T47D (cell line): Measurements from ENCODE around the gene SYT1.

Experiments used
- DNase-seq, 2 experiments: peaks; one replicate each; pipeline versions ENCODE4 v3.0.0 to v3.0.0-alpha.2; 2011 to 2012; ENCODE audit warnings: low read depth in 1 of 2, low spot score in 1 of 2
- JUND ChIP-seq: IDR thresholded peaks from 2 replicates; pipeline ENCODE4 v1.6.1; 2012; ENCODE audit warnings: low read depth
- in situ Hi-C: cut with HindIII; loops from 2 replicates; pipeline ENCODE4 v1.10.0; 2016; ENCODE audit warnings: low sequenced_read_pairs, low pct_unique_long_range_greater_than_20kb

The SYT1 gene

DNA sequence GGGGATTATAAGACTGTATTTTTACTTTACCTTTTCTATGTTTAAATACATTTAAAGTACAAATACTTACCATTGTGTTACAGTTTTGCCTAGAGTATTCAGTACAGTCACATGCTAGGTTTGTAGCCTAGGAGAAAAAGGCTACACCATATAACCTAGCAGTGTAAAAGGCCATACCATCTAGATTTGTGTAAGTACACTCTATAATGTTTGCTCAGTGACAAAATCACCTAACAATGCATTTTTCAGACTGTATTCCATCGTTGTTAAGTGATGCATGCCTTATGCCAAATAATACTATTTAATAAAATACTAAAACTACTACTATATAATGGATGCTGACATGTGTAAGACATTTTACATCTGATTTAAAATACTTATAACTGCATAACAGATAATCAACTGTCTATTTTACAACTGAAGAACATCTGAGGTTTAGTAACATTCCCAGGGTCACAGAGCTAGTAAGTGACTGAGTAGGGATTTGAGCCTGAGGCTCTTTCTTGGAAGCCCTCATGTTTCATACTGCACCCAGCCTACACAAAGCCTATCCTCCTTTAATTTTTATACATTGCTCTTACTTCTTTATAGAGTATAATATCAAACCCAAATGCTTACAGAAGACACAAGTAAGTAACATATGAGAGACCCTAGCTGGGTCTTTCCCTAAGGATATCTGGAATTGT lies 296.8 kb downstream of the SYT1 start:
- in situ Hi-C loops: no loop called here
- no peak for DNase-seq
- no peak for TF ChIP-seq JUND

DNA sequence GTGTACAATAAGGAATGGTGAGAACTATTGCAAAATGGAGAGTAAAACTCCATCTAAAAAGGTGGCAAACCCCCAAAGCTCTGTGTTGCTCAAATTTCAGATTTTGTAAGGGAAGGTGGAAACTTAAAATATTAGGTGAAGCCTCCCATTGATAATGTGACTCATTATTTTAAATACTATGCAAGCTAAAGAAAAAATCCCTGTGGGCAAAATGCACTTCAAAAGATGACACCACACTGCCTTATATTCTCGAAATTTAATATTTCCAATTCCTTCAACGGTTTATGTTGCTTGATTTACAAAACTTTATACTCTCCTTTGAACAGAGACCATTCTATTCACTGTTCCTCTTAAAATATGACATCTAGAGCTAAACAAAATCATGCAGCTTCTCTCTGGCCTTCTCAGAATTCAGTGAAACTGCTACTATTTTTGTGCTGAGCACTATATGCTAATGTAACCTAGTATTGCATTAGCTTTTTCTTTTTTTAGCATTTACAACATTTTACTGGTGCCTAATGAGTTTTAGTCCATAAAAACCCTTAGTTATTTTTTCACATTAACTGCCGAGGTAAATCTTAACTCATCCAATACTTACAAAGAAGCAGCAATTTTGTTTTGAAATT lies 297.7 kb downstream of the SYT1 start:
- no peak for DNase-seq
- in situ Hi-C loops: no loop called here
- TF ChIP-seq JUND: no peak

DNA sequence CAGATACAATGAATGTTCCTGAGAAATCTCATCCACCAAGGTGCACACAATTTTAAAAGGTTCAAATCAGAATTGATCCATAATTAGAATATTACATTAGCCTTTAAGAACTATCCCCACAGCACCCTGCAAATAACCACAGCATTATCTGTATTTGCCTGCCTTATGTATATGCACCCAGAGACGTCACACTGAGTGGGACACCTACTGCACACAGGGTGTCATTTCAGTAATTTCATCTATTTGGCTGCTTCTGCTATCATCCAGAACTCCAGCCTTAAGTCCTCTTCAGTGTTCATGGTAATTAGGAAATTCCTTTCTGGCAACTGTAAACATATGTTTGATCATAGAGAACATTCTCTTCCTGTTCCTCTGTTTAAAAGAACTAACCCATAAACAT lies 298.4 kb downstream of the SYT1 start:
- DNase-seq: peak in 1 of 2 experiments; percentile 6
- in situ Hi-C loops: no loop called here
- TF ChIP-seq JUND: no peak

DNA sequence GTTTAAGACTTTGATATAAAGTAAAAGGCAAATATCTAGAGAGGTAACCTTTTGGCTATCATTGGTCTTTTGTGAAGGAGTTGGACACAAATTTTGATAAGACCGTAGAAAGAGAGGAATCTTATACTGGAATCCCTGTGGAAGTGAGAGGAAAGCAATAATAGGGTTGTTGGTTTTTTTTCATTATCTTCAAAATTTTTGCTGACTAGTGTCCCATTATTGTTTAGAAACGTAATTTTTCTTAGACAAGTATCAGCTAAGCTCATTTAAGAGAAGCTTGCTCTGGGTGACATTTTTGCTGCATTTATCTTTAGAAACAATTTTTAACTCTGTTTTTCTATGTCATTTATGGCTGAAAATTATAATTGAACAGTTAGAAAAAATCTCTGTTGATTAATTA lies 300.3 kb downstream of the SYT1 start:
- in situ Hi-C loops: no loop called here
- no peak for TF ChIP-seq JUND
- DNase-seq: no peak

DNA sequence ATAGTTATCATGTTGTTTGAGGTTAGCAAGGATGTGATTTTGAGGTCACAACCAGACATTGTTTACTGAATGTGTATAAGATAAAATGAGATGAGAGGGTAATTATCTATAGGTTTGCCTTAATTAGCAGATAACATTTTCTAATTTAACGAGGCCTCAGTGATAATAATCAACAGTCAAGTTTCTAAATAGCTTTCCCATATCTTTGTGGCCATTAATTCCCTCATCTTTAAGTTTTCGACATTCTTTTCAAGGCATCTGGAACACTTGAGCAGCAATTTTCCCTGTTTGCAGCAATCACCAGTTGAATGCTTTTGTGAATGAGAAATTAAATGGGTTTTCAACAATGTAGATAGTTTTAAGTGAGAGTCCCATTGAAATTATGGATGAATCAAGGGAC lies 304.1 kb downstream of the SYT1 start:
- DNase-seq: no peak

DNA sequence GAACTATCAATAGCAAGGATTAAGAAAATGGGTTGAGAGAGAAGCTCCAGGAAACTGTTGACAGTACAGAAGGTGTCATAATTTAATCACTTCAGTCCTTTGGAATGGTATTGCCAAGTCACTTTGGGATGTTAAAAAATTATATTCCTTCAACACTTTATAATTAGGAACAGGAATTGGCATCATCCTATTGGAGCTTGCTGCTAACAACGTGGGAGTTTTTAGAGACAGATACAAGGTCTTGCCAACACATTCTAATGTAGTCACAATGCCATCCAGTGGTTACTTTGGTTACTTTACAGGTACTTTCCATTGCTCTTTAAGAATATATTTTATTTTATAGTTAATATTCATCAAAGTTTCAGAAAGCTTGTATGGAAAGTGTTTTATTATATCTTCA lies 310.1 kb downstream of the SYT1 start:
- TF ChIP-seq JUND: no peak

More for the DNA sequence above, 304.1 kb downstream of the SYT1 start:
- TF ChIP-seq JUND: no peak
- in situ Hi-C loops: no loop called here

DNA sequence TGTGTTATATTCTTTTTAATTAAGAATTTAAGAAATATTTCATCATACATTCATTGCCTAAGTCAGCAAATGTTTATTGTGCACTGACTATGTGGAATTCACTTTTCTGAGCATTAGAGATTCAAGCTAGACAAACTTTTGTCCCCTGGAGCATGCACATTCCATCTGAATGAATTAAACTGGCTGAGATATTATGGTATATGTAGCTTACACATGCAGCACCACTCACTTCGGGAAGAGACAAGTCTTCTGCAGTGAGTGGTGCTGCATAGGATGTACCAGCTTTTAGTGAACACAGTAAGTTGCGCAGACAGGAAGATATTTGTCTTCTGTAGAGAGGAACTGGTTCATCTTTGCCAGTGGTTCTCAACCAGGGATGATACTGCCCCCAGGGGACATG lies 318.4 kb downstream of the SYT1 start:
- no peak for DNase-seq
- no peak for TF ChIP-seq JUND
- in situ Hi-C loops: no loop called here

More for the DNA sequence above, 310.1 kb downstream of the SYT1 start:
- peak; percentile 26 to 75 for DNase-seq
- in situ Hi-C loops: no loop called here

DNA sequence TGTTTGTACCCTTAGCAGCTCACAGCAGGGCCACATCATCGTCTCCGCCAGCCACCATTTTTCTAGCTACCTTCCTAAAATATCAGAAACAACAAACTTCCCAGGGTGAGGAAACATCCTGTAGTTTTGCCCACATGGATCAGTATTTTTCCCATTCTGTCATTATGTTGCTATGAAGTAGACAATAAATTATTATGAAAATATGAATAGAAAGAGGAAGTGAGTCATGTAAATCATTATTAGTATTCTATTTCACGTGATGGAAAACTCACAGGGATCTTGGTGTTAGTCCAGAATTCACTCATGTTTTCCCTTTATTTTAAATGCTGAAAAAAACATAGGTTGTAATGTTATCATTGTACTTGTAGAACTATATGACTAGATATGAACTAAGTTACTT lies 319.4 kb downstream of the SYT1 start:
- in situ Hi-C loops: no loop called here
- DNase-seq: no peak
- TF ChIP-seq JUND: no peak

DNA sequence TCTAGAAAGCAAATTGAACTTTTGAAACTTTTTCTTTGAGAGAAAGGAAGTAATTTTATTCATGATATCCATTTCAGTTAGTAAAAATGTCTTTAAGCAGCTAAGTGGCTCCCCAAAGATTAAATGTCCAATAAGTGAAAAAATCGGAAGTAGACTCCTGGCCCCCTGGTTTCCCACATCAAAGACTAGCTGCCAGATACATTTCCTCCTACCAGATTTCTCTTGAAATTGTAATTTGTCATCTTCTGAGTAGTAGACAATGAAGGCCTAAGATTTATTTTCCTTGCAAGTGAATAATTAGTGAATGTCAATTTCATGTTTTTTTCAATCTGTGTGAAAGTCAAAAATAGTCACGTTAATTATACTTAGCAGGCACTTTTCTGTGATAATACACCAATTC lies 321.9 kb downstream of the SYT1 start:
- in situ Hi-C loops: no loop called here
- TF ChIP-seq JUND: no peak
- DNase-seq: no peak

DNA sequence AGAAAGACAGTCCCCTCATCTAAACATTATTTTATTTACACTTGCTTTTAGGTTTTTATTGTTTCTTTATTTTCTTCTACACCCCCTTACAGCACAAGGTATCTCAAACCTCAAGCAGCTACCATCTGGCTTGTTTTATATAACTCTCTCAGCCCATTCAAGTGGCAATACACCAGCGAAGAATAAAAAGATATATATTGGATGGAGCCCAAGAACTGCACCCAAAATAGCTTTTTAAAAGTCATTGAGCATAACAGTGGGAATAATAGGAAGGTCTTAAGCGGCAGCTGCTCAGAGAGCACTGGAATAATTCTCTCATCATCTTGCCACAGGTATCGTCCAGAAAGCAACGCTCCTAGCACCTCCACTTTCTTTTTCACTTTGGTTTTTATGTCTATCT lies 322.5 kb downstream of the SYT1 start:
- TF ChIP-seq JUND: no peak
- in situ Hi-C loops: no loop called here
- no peak for DNase-seq

DNA sequence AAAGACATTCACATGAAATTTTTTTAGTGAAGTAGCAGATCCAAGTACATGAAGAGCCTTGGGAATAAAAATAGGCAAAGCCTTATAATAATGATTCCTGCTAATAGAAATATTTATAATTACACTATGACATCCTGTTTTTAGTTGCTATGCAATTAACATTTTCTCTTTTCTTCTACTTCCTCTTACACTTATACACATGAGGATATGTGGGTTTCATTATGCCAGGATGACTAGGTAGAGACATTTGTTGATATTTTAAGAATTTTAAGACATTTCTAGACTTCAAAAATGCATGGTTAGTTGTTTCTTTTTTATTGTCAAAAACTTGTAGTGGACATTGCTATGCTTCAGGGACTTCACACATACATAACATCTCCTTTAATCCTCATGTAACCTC lies 326.8 kb downstream of the SYT1 start:
- no peak for DNase-seq
- in situ Hi-C loops: no loop called here
- TF ChIP-seq JUND: no peak

DNA sequence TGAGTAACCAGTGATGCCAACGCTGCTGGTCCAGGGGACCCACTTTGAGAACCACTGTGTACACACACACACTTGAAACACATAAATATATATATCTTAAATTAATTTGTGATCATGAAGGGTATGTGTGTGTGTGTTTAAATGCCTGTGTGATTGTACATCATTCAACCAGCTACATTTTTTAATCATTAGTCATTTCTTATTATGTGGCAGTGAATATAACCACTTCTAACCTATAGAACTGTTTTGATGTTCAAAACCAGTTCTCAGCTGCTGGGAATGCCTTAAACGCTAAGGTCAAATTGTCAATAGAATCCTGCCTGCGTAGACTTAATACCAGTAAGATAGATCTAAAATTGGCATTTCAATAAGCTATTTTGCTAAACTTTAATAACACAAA lies 330.0 kb downstream of the SYT1 start:
- DNase-seq: no peak
- no peak for TF ChIP-seq JUND
- in situ Hi-C loops: no loop called here

DNA sequence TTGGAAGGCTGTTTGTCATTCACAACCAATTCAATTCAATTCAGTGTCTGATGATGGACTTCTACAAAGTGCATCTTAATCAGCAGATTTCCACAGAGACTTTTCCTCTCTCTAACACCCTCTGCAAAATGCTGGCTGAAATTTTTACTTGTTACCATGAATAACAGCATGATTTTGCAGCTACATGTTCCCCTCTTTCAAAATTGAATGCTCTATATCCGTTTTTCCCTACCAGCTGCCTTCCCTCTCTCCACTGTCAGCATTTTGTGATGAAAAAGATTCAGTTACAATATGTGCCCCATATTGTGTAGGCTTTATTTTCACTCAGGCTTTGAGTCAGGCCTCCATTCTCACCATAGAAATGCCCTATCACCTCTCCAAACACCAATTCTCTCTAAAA lies 334.6 kb downstream of the SYT1 start:
- DNase-seq: no peak
- TF ChIP-seq JUND: no peak
- in situ Hi-C loops: no loop called here

DNA sequence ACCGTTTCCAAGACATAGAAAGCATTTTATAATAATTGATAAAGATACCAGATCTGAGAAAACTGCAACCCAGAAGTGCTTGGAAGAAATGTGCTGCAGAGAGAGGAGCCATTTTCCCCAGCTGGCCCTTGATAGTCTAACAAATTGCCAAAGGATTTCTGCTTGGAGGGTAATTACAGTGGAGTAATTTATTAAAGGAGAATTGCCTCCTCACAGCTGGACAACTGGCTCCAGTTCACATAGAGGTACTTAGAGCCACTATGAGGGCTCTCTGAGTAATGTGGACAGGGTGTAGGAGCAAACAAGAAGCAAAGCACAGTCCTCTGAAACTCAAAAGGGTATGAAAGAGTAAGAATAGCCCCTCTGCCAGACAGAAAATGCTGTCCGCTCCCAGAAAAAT lies 335.6 kb downstream of the SYT1 start:
- DNase-seq: no peak
- in situ Hi-C loops: no loop called here
- no peak for TF ChIP-seq JUND
